ENCODE measurements around the gene GPS2. TPM values are rescaled to one million over a fixed set of nuclear protein-coding genes. Genes with fewer than 3 reads are reported as not detected.

GPS2 gene
- total RNA-seq, 4 donors from 2014 or later, result 93.2 to 148 (median 94.2) TPM

DNA sequence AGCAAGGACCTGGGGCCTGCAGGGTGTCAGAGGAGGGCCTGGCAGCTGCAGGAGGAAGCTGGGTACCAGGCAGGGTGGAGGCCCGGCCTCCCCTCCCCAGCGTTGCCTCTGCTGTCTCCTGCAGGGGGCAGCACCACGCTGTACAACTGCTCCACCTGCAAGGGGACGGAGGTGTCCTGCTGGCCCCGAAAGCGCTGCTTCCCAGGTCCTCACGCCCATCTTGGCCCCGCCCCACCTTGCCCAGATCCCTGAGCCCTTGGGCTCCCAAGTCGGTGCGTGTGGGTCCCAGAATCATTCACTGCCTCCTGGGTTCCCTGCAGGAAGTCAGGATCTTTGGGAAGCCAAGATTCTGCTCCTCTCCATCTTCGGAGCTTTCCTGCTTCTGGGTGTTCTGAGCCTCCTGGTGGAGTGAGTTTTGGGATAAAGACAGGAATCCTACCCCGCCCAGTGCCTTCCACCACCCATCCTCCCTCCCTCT lies 41.0 kb upstream of the GPS2 start:
- Histone ChIP-seq H3K27me3 (no peaks in the 10 kb centered on the region), H3K27ac (peak overlapping the region in 3 of 4 donors; percentile 9 to 46 (median 43)), H3K4me3 (no peak overlapping the region), H3K9me3 (no peaks in the 10 kb centered on the region), H3K36me3 (no peaks in the 10 kb centered on the region), H3K4me1 (peaks cover 0 to 39% (median 10%) of the 10 kb centered on the region in 4 donors)
- DNase-seq, result peak; percentile 86 to 93 (median 89)
- peak; percentile 80 to 97 (median 92) for TF ChIP-seq CTCF (IDR thresholded peaks at IDR 0.05)
- peak in 1 of 2 donors; percentile 15 for TF ChIP-seq POLR2A (IDR thresholded peaks at IDR 0.05)

- H3K9me3 ChIP-seq, result no peaks in the 10 kb centered on the region
- H3K27ac ChIP-seq, result peak overlapping the region in 1 of 4 donors; percentile 46
- no peak for TF ChIP-seq CTCF (IDR thresholded peaks at IDR 0.05)
- no peak for TF ChIP-seq POLR2A (IDR thresholded peaks at IDR 0.05)
- no peak overlapping the region for H3K4me3 ChIP-seq
- H3K4me1 ChIP-seq, result peaks cover 2 to 44% (median 14%) of the 10 kb centered on the region in 4 donors
- H3K36me3 ChIP-seq, result no peaks in the 10 kb centered on the region
- no peak for DNase-seq
- H3K27me3 ChIP-seq, result no peaks in the 10 kb centered on the region
Observed at GRCh38 chr17:7355573-7355972, 40.4 kb upstream of the GPS2 start.

- H3K36me3 ChIP-seq, result no peaks in the 10 kb centered on the region
- H3K27ac ChIP-seq, result peak within 1 kb of the TSS in 2 of 4 donors; percentile 43 to 46
- no peak for DNase-seq
- no peak within 1 kb of the TSS for H3K4me3 ChIP-seq
- TF ChIP-seq CTCF (IDR thresholded peaks at IDR 0.05) (no peak), POLR2A (IDR thresholded peaks at IDR 0.05) (no peak)
- no peaks in the 10 kb centered on the region for H3K9me3 ChIP-seq
- peaks cover 5 to 50% (median 20%) of the 10 kb centered on the region in 4 donors for H3K4me1 ChIP-seq
- H3K27me3 ChIP-seq, result no peaks in the 10 kb centered on the region
Observed at GRCh38 chr17:7355053-7355452, 39.9 kb upstream of the GPS2 start, which contains the start of gene TMEM95. Gene TMEM95, plus strand, starts transcription at chr17:7355156. Its CDS starts 49 bp downstream, at chr17:7355205.

DNA sequence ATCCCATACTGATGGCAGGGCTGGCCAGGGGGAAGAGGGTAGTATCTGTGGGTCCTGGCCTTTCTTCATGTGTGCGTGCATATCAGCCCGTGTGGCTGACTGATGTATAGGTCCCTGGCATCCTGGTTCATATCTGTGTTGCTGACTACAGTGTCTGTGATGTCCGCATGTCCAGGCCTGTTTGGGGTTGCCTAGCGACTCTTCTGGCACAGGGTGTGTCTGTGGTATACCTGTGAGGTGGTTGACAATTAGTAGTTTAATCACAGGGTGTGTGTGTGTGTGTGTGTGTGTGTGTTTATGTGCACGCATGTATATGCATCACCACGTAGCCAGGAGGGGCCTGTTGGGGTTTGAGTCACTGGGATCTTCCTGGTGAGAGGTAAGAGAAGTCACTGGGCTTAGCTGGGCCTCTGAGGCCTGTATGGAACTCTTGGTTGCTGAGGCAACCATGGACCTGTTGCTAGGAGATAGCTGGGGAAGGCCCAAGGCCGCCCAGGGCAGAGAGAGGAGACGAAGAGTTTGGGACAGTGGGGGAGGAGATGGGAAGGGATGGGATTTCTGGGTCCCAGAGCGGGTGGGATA lies 39.2 kb upstream of the GPS2 start:
- no peak for DNase-seq
- Histone ChIP-seq H3K9me3 (no peaks in the 10 kb centered on the region), H3K4me1 (peaks cover 5 to 54% (median 24%) of the 10 kb centered on the region in 4 donors), H3K27me3 (no peaks in the 10 kb centered on the region), H3K4me3 (no peak overlapping the region), H3K36me3 (no peaks in the 10 kb centered on the region), H3K27ac (peak overlapping the region in 1 of 4 donors; percentile 12)
- no peak for TF ChIP-seq CTCF (IDR thresholded peaks at IDR 0.05)
- TF ChIP-seq POLR2A (IDR thresholded peaks at IDR 0.05), result no peak

DNA sequence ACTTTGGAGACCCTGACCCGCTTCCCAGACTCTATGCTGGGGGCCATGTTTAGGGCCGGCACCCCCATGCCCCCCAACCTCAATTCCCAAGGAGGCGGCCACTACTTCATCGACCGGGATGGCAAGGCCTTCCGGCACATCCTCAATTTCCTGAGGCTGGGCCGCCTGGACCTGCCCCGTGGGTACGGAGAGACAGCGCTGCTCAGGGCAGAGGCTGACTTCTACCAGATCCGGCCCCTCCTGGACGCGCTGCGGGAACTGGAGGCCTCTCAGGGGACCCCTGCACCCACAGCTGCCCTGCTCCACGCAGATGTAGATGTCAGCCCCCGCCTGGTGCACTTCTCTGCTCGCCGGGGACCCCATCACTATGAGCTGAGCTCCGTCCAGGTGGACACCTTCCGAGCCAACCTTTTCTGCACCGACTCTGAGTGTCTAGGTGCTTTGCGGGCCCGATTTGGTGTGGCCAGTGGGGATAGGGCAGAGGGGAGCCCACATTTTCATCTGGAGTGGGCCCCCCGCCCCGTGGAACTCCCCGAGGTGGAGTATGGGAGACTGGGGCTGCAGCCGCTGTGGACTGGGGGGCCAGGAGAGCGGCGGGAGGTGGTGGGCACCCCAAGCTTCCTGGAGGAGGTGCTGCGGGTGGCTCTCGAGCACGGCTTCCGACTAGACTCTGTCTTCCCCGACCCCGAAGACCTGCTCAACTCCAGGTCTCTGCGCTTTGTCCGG lies 37.9 kb upstream of the GPS2 start:
- H3K4me1 ChIP-seq, result peaks cover 5 to 54% (median 24%) of the 10 kb centered on the region in 4 donors
- no peak for TF ChIP-seq POLR2A (IDR thresholded peaks at IDR 0.05)
- H3K36me3 ChIP-seq, result no peaks in the 10 kb centered on the region
- H3K27ac ChIP-seq, result peak overlapping the region in 2 of 4 donors; percentile 95 to 96
- DNase-seq, result no peak
- H3K27me3 ChIP-seq, result no peaks in the 10 kb centered on the region
- H3K4me3 ChIP-seq, result peak overlapping the region in 3 of 4 donors; percentile 66 to 84 (median 80)
- no peaks in the 10 kb centered on the region for H3K9me3 ChIP-seq

GRCh38 chr17:7352503-7352889 lies 37.3 kb upstream of the GPS2 start:
- DNase-seq, result no peak
- no peak for TF ChIP-seq POLR2A (IDR thresholded peaks at IDR 0.05)
- TF ChIP-seq CTCF (IDR thresholded peaks at IDR 0.05), result peak in 3 of 6 experiments; percentile 41 to 54 (median 52)
- H3K27me3 ChIP-seq, result no peaks in the 10 kb centered on the region
- no peaks in the 10 kb centered on the region for H3K9me3 ChIP-seq
- H3K27ac ChIP-seq, result peak overlapping the region; percentile 83 to 98 (median 96)
- peaks cover 5 to 54% (median 24%) of the 10 kb centered on the region in 4 donors for H3K4me1 ChIP-seq
- no peaks in the 10 kb centered on the region for H3K36me3 ChIP-seq
- H3K4me3 ChIP-seq, result peak overlapping the region; percentile 66 to 84 (median 74)
